ENCODE results near the gene KRT20.

The KRT20 gene

DNA sequence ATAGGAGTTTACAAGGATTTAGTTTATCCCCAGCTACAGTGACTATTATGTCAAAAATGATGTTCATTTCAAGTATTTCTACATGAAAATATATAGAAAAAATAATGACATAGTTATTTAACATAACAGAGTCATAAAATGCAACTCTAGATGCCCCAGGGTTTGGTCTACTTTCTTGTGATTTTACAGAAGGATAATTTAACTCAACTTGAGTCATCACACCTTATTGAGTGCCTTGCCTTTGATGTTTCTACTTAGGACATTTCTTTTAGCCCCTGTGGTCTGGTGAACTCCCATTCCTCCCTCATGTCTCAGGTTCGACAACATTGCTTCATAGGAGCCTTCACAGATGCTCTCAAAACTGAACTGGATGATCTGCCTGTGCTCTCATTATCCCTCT is 2.0 kb downstream of the KRT20 start:
- no peak for DNase-seq (ENCODE audit: low read depth)
- no peak for TF ChIP-seq CTCF (conservative IDR thresholded peaks at IDR 0.05; ENCODE audit: low read length)
- no peak overlapping the region for H3K4me3 ChIP-seq (ENCODE audit: low read length)

- DNase-seq (ENCODE audit: low read depth) = no peak
- TF ChIP-seq CTCF (conservative IDR thresholded peaks at IDR 0.05; ENCODE audit: low read length) = no peak
- no peak overlapping the region for H3K4me3 ChIP-seq (ENCODE audit: low read length)
Measured at GRCh38 chr17:40879026-40879425, 6.0 kb downstream of the KRT20 start.

DNA sequence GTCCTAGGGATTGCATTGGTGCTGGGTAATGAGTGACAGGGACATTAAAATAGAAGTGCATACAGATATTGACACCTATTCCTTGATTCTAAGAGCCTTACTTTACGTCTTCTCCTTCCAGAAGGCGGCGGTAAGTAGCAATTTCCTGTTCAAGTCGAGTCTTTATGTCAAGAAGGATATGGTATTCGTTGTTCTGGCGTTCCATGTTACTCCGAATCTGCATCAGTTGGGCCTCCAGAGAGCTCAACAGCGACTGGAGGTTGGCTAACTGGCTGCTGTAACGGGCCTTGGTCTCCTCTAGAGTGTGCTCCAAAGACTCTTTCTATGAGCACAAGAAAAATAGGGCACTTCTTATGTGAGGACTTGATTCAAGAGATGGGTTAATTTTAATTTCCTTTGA is 7.0 kb downstream of the KRT20 start:
- no peak for DNase-seq (ENCODE audit: low read depth)
- H3K4me3 ChIP-seq (ENCODE audit: low read length) = no peak overlapping the region
- TF ChIP-seq CTCF (conservative IDR thresholded peaks at IDR 0.05; ENCODE audit: low read length) = no peak

DNA sequence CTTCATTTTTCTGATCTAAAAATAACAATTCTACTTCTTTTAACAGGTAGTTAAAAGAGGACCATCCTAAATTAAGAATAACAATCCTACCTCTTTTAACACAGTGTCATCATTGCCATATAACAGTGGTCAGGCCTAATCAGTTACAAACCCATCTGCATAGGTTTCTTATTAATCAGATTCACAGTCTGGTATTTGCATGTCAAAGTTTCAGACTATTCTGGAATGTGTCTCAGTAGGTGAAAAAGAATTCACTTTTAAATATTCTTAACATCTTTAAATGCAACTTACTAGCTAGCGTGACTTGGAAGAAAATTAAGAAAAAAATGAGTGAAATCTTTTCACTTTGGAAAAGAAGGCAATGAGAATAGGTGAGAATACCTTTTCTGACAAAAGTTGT is 11.2 kb downstream of the KRT20 start:
- DNase-seq (ENCODE audit: low read depth) = peak; percentile 28
- no peak for TF ChIP-seq CTCF (conservative IDR thresholded peaks at IDR 0.05; ENCODE audit: low read length)
- H3K4me3 ChIP-seq (ENCODE audit: low read length) = no peak overlapping the region

GRCh38 chr17:40873255-40873654 is 11.8 kb downstream of the KRT20 start:
- no peak for DNase-seq (ENCODE audit: low read depth)
- H3K4me3 ChIP-seq (ENCODE audit: low read length) = no peak overlapping the region
- TF ChIP-seq CTCF (conservative IDR thresholded peaks at IDR 0.05; ENCODE audit: low read length) = no peak; the same call in 1 of the 2 replicates

- no peak for DNase-seq (ENCODE audit: low read depth)
- no peak for TF ChIP-seq CTCF (conservative IDR thresholded peaks at IDR 0.05; ENCODE audit: low read length)
- no peak overlapping the region for H3K4me3 ChIP-seq (ENCODE audit: low read length)
Measured at GRCh38 chr17:40872416-40872815, 12.6 kb downstream of the KRT20 start.

- TF ChIP-seq CTCF (conservative IDR thresholded peaks at IDR 0.05; ENCODE audit: low read length) = no peak
- H3K4me3 ChIP-seq (ENCODE audit: low read length) = no peak overlapping the region
- DNase-seq (ENCODE audit: low read depth) = no peak
Measured at GRCh38 chr17:40871316-40871715, 13.7 kb downstream of the KRT20 start.

Data from AG10803 (cell line).